Mesodermal cell (in vitro differentiated cells): ENCODE results near the gene SELENBP1.

Experiments used
- H3K27ac ChIP-seq: 2 replicates; pipeline ENCODE4 v1.7.0; 2013; ENCODE audit warnings: mild to moderate bottlenecking, low read depth, low read length, moderate library complexity; ENCODE audit not compliant: severe bottlenecking
- H3K36me3 ChIP-seq: 2 replicates; pipeline ENCODE4 v1.7.1; 2013; ENCODE audit warnings: mild to moderate bottlenecking, low read length, moderate library complexity; ENCODE audit not compliant: control insufficient read depth, insufficient read depth
- H3K4me1 ChIP-seq: one replicate; pipeline ENCODE4 v1.7.1; 2013; ENCODE audit warnings: mild to moderate bottlenecking, low read length; ENCODE audit not compliant: insufficient read depth, control insufficient read depth, poor library complexity, severe bottlenecking
- H3K4me3 ChIP-seq: 2 replicates; pipeline ENCODE4 v1.7.0; 2013; ENCODE audit warnings: low read length, control low read depth, mild to moderate bottlenecking; ENCODE audit not compliant: insufficient read depth, poor library complexity, severe bottlenecking; ENCODE audit errors: extremely low read depth
- H3K9me3 ChIP-seq: 2 replicates; pipeline ENCODE4 v1.7.1; 2013; ENCODE audit warnings: mild to moderate bottlenecking, low read length, moderate library complexity; ENCODE audit not compliant: control insufficient read depth
- WGBS, 2 experiments: methylation state at CpG; one replicate each; pipeline ENCODE4 v1.1.5; 2013; ENCODE audit warnings: missing lambda C conversion rate in 2 of 2; ENCODE audit not compliant: insufficient coverage in 2 of 2; 5-methylcytosine and 5-hydroxymethylcytosine counted together

SELENBP1 gene

GRCh38 chr1:151343587-151343986 lies 28.9 kb downstream of the SELENBP1 start:
- Histone ChIP-seq H3K36me3 (peaks cover 33% of the 10 kb centered on the region), H3K27ac (no peak overlapping the region), H3K4me1 (no peaks in the 10 kb centered on the region), H3K4me3 (no peak overlapping the region), H3K9me3 (no peaks in the 10 kb centered on the region)
- WGBS, 2 experiments = 83 to 84% methylated on average over 8 to 9 of the region's 9 CpGs

GRCh38 chr1:151342569-151342968 lies 29.9 kb downstream of the SELENBP1 start:
- no peaks in the 10 kb centered on the region for H3K4me1 ChIP-seq
- H3K36me3 ChIP-seq = peaks cover 33% of the 10 kb centered on the region
- H3K27ac ChIP-seq = no peak overlapping the region
- no peak overlapping the region for H3K4me3 ChIP-seq
- H3K9me3 ChIP-seq = no peaks in the 10 kb centered on the region
- 90 to 99% methylated on average over 2 to 5 of the region's 6 CpGs for WGBS, 2 experiments

GRCh38 chr1:151342021-151342420 lies 30.5 kb downstream of the SELENBP1 start:
- peaks cover 33% of the 10 kb centered on the region for H3K36me3 ChIP-seq
- no peaks in the 10 kb centered on the region for H3K4me1 ChIP-seq
- H3K27ac ChIP-seq = no peak overlapping the region
- 80 to 100% methylated on average over 1 of the region's 2 CpGs for WGBS, 2 experiments
- no peaks in the 10 kb centered on the region for H3K9me3 ChIP-seq
- H3K4me3 ChIP-seq = no peak overlapping the region

GRCh38 chr1:151340870-151341754 lies 31.4 kb downstream of the SELENBP1 start:
- Histone ChIP-seq H3K4me3 (no peak overlapping the region), H3K27ac (peak overlapping the region; percentile 77), H3K36me3 (peaks cover 33% of the 10 kb centered on the region), H3K9me3 (no peaks in the 10 kb centered on the region), H3K4me1 (no peaks in the 10 kb centered on the region)
- WGBS, 2 experiments = 38 to 59% methylated on average over 3 to 4 of the region's 7 CpGs

GRCh38 chr1:151336556-151336955 lies 35.9 kb downstream of the SELENBP1 start:
- Histone ChIP-seq H3K4me1 (no peaks in the 10 kb centered on the region), H3K4me3 (no peak overlapping the region), H3K27ac (no peak overlapping the region), H3K9me3 (no peaks in the 10 kb centered on the region), H3K36me3 (no peaks in the 10 kb centered on the region)
- 100% methylated on average over 1 of the region's 3 CpGs for WGBS, 2 experiments

GRCh38 chr1:151334822-151335221 lies 37.7 kb downstream of the SELENBP1 start:
- no peaks in the 10 kb centered on the region for H3K36me3 ChIP-seq
- no peaks in the 10 kb centered on the region for H3K4me1 ChIP-seq
- H3K27ac ChIP-seq = no peak overlapping the region
- no peaks in the 10 kb centered on the region for H3K9me3 ChIP-seq
- WGBS, 2 experiments = 72 to 80% methylated on average over 1 to 2 of the region's 5 CpGs
- no peak overlapping the region for H3K4me3 ChIP-seq

- WGBS, 2 experiments = 47 to 62% methylated on average over 26 to 29 of the region's 34 CpGs
- peaks cover 21% of the 10 kb centered on the region for H3K36me3 ChIP-seq
- no peaks in the 10 kb centered on the region for H3K9me3 ChIP-seq
- peak overlapping the region; percentile 98 for H3K27ac ChIP-seq
- H3K4me1 ChIP-seq = peaks cover 13% of the 10 kb centered on the region
- H3K4me3 ChIP-seq = peak overlapping the region; percentile 79
Measured at GRCh38 chr1:151327903-151328674, 44.4 kb downstream of the SELENBP1 start.

- H3K9me3 ChIP-seq = no peaks in the 10 kb centered on the region
- peak within 1 kb of the TSS; percentile 98 for H3K27ac ChIP-seq
- H3K4me1 ChIP-seq = peaks cover 13% of the 10 kb centered on the region
- 0% methylated on average over 28 to 29 of the region's 40 CpGs for WGBS, 2 experiments
- peak within 1 kb of the TSS; percentile 79 for H3K4me3 ChIP-seq
- H3K36me3 ChIP-seq = peaks cover 28% of the 10 kb centered on the region
Measured at GRCh38 chr1:151327223-151327902, 45.1 kb downstream of the SELENBP1 start, which contains the start of gene PI4KB. TSS of gene PI4KB (minus strand) at chr1:151327416. CDS start at chr1:151316481, 10,935 bp downstream.

GRCh38 chr1:151326619-151327222 lies 45.8 kb downstream of the SELENBP1 start:
- Histone ChIP-seq H3K4me1 (peaks cover 13% of the 10 kb centered on the region), H3K9me3 (no peaks in the 10 kb centered on the region), H3K36me3 (peaks cover 35% of the 10 kb centered on the region), H3K27ac (no peak overlapping the region), H3K4me3 (peak overlapping the region; percentile 79)
- 6 to 9% methylated on average over 7 of the region's 12 CpGs for WGBS, 2 experiments
